Stimulated activated CD4-positive, alpha-beta T cell treated with anti-CD3 and anti-CD28 coated beads, Interleukin-2, amount 100 ng/mL, for 4 hours (primary cell): ENCODE measurements around the gene SLCO1B1.
"Not testable (repeated sequence)": the region's sequence is repeated elsewhere in the genome, so short reads cannot be mapped to it uniquely, and the experiment has no call there.

Source experiments
- DNase-seq: peaks from one replicate; pipeline ENCODE4 v3.0.0-alpha.2; 2020; ENCODE audit warnings: low read depth

Gene SLCO1B1, protein sequence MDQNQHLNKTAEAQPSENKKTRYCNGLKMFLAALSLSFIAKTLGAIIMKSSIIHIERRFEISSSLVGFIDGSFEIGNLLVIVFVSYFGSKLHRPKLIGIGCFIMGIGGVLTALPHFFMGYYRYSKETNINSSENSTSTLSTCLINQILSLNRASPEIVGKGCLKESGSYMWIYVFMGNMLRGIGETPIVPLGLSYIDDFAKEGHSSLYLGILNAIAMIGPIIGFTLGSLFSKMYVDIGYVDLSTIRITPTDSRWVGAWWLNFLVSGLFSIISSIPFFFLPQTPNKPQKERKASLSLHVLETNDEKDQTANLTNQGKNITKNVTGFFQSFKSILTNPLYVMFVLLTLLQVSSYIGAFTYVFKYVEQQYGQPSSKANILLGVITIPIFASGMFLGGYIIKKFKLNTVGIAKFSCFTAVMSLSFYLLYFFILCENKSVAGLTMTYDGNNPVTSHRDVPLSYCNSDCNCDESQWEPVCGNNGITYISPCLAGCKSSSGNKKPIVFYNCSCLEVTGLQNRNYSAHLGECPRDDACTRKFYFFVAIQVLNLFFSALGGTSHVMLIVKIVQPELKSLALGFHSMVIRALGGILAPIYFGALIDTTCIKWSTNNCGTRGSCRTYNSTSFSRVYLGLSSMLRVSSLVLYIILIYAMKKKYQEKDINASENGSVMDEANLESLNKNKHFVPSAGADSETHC

GRCh38 chr12:21130998-21131397 is at the start of gene SLCO1B1:
SLCO1B1 (plus strand) TSS chr12:21131194; CDS start chr12:21141575, 10,381 bp downstream.
- DNase-seq, result no peak

GRCh38 chr12:21084753-21085152 is 46.2 kb upstream of the SLCO1B1 start:
- not testable (repeated sequence) for DNase-seq

DNA sequence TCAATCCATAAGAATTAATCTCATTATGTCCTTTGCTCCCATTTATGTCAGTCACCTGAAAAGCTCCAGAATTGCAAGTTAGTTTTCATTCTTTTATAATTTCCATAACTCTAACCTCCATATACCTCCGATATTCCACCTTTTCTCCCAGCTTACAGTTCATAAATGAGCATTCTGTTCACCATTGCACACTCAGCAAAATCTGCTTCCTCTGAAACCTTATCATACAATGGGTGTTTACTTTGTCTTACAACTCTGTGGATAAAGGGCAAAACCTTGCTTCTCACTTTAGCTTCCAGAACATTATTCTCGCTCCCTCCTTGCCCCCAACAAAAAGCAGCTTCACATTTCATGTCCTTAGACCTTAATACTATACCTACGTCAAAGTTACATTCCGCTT is 19.3 kb upstream of the SLCO1B1 start:
- DNase-seq, result no peak

DNA sequence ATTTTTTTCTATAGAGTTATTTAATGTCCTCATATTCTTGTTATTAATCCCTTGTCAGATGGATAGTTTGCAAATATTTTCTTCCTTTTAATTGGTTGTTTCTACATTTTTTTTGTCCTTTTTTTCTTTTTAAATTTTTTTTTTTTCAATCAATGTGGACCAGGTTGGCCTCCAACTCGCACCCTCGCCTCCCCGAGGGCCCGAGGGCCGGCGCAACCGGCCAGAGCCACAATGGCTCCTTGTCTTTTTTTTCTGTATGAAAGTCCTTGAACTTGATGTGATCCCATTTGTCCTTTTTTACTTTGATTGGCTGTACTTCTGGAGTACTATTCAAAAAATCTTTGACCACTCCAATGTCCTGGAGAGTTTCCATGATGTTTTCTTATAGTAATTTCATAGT is 17.7 kb upstream of the SLCO1B1 start:
- no peak for DNase-seq

DNA sequence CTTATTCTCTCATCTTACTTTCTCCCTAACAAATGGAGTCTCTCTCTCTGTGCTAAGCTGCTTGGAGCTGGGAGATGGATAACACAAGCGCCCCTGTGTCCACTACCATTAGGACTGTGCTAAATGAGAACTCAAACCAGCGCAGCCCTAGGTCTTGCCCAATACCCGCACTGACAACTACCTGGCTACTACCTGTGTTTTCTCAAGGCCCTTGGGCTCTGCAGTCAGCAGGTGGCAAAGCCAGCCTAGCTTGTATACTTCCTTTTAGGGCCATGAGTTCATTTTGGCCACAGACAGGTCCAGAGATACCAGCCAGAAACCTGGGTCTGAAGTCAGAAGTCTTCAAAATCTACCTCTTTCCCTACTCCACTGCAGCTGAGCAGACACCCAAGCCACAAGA is 13.0 kb upstream of the SLCO1B1 start:
- no peak for DNase-seq

GRCh38 chr12:21118760-21119159 is 12.2 kb upstream of the SLCO1B1 start:
- no peak for DNase-seq

GRCh38 chr12:21129351-21129750 is 1.6 kb upstream of the SLCO1B1 start:
- DNase-seq, result no peak

DNA sequence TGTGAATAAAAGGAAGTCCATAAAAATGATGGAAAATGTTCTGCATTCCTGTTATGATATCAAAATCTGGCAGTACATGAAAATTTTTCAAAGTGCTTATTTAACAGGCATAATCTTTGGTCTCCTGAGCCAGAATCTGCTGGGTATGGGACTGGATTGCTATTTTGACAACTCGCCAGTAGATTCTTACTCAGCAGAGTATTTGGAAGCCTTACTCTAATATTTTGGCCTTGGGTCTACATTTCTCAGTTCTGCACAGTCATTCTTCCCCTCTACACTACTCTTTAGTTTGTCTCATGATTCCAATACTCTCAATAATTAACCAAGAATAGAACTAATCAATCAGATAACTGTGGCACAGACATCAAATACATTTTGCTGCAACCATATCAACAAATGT is 1.1 kb upstream of the SLCO1B1 start:
- no peak for DNase-seq

GRCh38 chr12:21137318-21137999 is 6.5 kb downstream of the SLCO1B1 start:
- not testable (repeated sequence) for DNase-seq

DNA sequence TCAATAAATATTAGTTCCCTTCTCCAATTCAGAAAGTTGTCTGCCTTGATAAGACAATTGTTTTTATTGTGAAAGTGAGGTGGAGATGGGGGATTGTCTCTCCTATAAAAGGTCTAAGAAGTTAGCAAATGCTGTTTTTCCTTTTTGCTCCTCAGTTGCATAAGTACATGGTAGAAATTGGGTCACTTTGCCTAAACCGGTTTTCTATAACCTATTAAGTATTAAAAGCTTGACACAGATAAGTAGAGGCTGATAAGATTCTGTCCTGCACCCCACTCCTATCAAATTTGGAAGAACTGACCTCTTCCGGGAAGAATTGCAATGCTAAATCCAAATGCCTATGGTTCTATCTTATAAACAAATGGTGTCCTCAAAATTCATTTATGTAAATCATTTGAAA is 7.0 kb downstream of the SLCO1B1 start:
- DNase-seq, result no peak

- DNase-seq, result no peak
Observed at GRCh38 chr12:21144309-21144708, 13.3 kb downstream of the SLCO1B1 start.

DNA sequence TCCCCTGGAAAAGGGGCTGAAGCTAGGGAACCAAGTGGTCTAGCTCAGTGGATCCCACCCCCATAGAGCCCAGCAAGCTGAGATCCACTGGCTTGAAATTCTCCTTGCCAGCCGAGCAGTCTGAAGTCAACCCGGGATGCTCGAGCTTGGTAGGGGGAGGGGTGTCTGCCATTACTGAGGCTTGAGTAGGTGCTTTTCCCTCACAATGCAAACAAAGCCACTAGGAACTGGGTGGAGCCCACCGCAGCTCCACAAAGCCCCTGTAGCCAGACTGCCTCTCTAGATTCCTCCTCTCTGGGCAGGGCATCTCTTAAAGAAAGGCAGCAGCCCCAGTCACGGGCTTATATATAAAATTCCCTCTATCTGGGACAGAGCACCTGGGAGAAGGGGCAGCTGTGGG is 18.9 kb downstream of the SLCO1B1 start:
- DNase-seq, result not testable (repeated sequence)

- DNase-seq, result no peak
Observed at GRCh38 chr12:21151184-21151583, 20.2 kb downstream of the SLCO1B1 start.

- no peak for DNase-seq
Observed at GRCh38 chr12:21155522-21156351, 24.7 kb downstream of the SLCO1B1 start.

GRCh38 chr12:21165048-21165447 is 34.1 kb downstream of the SLCO1B1 start:
- no peak for DNase-seq

GRCh38 chr12:21169878-21170472 is 39.0 kb downstream of the SLCO1B1 start:
- DNase-seq, result no peak

DNA sequence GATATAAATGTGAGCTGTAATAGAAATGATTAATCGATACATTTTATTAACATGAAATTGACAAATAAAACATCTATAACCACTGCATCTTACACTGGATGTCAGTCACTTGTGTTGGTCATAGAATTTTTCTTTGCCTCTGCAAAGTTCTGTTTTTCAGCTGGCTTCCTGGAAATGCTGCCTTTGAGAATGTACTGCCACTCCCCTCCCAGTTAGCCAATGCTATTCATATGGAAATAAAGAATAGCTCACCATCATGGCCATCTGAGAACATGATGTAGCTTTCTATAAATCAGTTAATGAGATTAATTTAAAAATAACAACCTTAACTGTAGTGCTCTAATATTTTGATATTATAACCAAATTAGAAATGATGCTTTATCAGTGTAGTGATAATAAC is 41.1 kb downstream of the SLCO1B1 start:
- DNase-seq, result no peak

DNA sequence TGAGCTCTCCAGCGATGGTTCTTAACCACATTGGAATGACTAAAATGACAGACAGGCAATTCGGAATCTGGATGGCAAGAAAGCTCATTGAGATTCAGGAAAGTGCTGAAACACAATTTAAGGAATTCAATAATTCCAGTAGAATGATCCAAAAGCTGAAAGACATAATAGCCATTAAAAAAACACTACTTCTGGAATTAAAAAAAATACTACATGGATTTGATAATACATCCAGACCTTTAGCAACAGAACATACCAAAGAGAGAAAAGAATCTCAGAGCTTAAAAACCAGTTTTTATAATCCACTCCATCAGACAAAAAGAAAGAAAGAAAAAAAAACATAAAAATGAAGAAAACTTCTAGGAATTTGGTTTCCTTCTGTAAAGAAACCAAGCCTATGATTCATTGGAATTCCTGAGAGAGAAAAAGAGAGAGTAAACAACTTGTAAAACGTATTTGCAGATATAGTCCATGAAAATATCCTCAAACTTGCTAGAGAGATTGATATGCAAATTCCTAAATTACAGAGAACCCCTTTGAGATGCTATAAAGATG is 52.8 kb downstream of the SLCO1B1 start:
- no peak for DNase-seq

GRCh38 chr12:21190016-21190415 is 59.0 kb downstream of the SLCO1B1 start:
- DNase-seq, result no peak

GRCh38 chr12:21214433-21214832 is 83.4 kb downstream of the SLCO1B1 start:
- not testable (repeated sequence) for DNase-seq

DNA sequence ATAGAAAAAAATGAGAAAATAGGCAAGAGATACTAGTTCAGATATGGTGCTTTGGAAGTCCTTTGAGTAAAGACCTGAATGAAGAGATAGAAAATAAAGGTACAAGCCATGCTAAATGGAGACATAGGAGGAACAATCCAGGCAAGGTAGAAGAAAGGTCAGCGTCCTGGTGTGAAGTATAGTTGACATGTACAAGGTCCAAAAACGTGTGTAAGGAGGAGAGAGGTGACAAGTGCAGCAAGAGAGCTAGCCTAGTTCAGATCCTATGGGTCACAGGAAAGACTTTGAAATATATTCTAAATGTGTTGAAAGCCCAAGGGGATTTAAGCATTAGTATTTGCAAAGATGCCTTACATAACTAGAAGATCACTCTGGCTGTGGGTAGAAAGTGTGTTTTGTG is 88.2 kb downstream of the SLCO1B1 start:
- no peak for DNase-seq
